Gastrocnemius medialis (tissue), 4 donors: ENCODE data around the gene ADH6.

Experiments
- CTCF ChIP-seq, 5 experiments: fragments of 450-650 bp in 3 of 5; fragments of 200-600 bp in 2 of 5; sonication (generic) in 2 of 5; IDR thresholded peaks in 4 of 5; conservative IDR thresholded peaks in 1 of 5; 1 replicate in 4 of 5; 2 replicates in 1 of 5; pipeline ENCODE4 v1.5.1; 2016 to 2019; ENCODE audit warnings: antibody characterized with exemption in 5 of 5, mild to moderate bottlenecking in 3 of 5, moderate library complexity in 3 of 5
- POLR2A ChIP-seq, 2 donors: fragments of 450-650 bp; IDR thresholded peaks; one replicate each; pipeline ENCODE4 v1.6.1; 2017; ENCODE audit warnings: antibody characterized with exemption in 2 of 2, mild to moderate bottlenecking in 2 of 2, moderate library complexity in 2 of 2

- TF ChIP-seq CTCF (IDR thresholded peaks at IDR 0.05 in 4 of 5, conservative IDR thresholded peaks at IDR 0.05 in 1 of 5) (no peak), POLR2A (IDR thresholded peaks at IDR 0.05) (no peak)
Observed at GRCh38 chr4:99185581-99185980, 33.5 kb downstream of the ADH6 start.
